Measurements from ENCODE around the gene LACC1.

DNA sequence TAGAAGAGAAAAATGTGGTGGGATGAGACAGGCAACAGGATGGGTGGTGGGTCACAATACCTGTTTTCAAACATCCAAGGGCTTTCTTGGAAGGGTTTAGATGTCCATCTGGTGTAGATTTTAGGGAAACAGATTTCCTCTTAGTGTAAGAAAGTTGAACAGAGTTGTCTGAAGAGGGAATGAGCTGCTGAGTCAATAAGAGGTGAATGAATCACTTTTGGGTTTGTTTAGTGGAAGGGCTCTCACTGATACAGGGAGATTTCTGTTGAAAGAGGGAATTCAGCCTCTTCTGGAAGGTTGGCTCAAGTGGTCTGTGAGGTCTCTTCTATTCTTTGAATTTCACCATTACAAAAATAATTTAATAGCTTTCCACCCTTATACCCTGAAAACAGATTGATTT is 54.6 kb downstream of the LACC1 start:
- TF ChIP-seq, protein P1, sequence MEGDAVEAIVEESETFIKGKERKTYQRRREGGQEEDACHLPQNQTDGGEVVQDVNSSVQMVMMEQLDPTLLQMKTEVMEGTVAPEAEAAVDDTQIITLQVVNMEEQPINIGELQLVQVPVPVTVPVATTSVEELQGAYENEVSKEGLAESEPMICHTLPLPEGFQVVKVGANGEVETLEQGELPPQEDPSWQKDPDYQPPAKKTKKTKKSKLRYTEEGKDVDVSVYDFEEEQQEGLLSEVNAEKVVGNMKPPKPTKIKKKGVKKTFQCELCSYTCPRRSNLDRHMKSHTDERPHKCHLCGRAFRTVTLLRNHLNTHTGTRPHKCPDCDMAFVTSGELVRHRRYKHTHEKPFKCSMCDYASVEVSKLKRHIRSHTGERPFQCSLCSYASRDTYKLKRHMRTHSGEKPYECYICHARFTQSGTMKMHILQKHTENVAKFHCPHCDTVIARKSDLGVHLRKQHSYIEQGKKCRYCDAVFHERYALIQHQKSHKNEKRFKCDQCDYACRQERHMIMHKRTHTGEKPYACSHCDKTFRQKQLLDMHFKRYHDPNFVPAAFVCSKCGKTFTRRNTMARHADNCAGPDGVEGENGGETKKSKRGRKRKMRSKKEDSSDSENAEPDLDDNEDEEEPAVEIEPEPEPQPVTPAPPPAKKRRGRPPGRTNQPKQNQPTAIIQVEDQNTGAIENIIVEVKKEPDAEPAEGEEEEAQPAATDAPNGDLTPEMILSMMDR (IDR thresholded peaks at IDR 0.05 in 8 of 11, conservative IDR thresholded peaks at IDR 0.05 in 3 of 11), result no peak
- TF ChIP-seq POLR2A (IDR thresholded peaks at IDR 0.05), result no peak
- no peak for TF ChIP-seq POLR2AphosphoS5 (IDR thresholded peaks at IDR 0.05)
